ENCODE measurements around the gene KRTAP20-2.

KRTAP20-2 gene

DNA sequence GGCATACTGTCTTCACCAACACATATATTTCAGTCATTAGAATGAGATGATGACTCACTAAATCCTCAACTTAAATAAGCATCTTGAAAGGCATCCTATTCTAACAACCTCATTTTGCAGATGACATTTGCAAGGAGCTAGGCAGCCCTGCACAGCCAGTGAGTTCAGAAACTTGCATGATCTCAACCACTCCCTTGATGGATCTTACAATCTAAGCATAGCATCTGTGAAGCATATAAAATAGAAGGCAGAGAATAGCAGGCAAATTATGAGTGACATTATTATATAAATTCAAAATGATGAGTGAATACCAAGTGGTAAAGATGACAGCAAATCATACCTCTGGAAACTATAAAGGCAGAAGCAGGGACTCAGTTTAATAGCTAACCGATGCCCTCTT, 39.3 kb downstream of the KRTAP20-2 start:
- no peak for DNase-seq (ENCODE audit: low spot score)

DNA sequence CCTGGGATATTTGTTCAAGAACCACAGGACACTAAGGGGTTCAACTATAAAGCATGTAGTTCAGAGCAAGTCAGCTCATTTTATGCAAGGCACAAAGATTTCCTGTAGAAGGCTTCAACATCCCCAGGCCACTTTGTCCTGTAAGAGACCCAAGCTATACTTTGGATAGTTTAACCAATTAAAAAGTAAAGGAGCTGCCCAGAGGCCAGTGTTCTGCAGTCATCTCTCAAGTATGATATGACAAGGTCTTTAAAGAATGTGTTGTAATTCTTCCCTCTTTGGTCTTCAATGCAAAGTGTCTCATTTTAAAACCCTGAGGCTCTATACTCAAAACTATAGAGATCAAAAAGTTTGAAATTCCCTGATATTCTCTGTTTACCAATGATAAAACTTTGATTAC, 41.7 kb downstream of the KRTAP20-2 start:
- DNase-seq (ENCODE audit: low spot score) = no peak

DNA sequence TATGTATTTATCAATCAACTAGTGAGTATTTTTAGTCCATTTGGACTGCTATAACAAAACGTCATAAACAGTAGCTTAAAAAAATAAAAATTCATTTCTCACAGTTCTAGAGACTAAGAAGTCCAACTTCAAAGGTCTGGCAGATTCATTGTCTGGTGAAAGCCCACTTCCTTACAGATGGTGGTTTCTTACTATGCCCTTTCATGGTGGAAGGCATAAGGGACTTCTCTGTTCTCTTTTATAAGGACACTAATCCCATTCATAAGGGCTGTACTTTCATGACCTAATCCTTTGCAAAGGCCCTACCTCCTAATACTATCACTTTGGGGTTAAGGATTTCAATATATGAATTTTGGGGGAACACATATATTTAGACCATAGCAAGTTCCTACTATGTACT, 45.6 kb downstream of the KRTAP20-2 start:
- DNase-seq (ENCODE audit: low spot score) = no peak

DNA sequence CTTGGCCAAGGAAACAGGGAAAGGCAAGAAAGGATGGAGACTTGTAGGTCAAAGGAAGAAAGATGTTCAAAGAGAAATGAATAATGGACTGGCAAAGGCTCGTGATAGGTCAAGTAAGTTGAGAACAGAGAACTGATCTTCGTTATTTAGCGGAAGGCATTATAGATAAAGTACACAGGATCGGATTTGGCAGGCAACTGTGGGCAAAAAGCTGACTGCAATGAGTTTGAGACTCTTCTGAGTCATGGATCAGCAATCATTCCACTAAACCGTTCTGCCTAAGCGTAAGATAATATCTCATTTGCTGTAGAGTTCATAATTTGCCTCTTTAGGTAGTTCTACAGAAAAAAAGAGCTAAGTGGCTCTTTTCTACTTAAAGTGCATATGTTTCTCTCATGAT, 49.5 kb downstream of the KRTAP20-2 start:
- DNase-seq (ENCODE audit: low spot score) = no peak

Data from globus pallidus (tissue), 1 donor.